GM23338 (cell line): ENCODE measurements around the gene GAN. TPM values are rescaled to one million over a fixed set of nuclear protein-coding genes. Genes with fewer than 3 reads are reported as not detected.
A peak's percentile ranks its signal among the peaks of the same experiment; 100 is the strongest.

ENCODE experiments used
- ATAC-seq: fragments of 200-7000 bp; cut with Tn5 transposase; 3 replicates; pipeline ENCODE4 v1.9.1; 2020
- DNase-seq: peaks from one replicate; pipeline ENCODE4 v3.0.0-alpha.2; 2015; ENCODE audit warnings: low spot score
- H2AFZ ChIP-seq: fragments of 200-600 bp; sonication (generic); 2 replicates; pipeline ENCODE4 v1.8.0; 2016; ENCODE audit warnings: antibody characterized with exemption, mild to moderate bottlenecking, moderate library complexity
- H3F3A ChIP-seq: fragments of 200-600 bp; sonication (generic); replicated peaks from 2 replicates; pipeline ENCODE4 v1.8.0; 2017; ENCODE audit warnings: antibody characterized with exemption, mixed run types, low read depth
- H3K27ac ChIP-seq: fragments of 200-600 bp; sonication (generic); 2 replicates; pipeline ENCODE4 v1.6.1; 2016; ENCODE audit warnings: low read depth
- H3K27me3 ChIP-seq: fragments of 200-600 bp; sonication (generic); 2 replicates; pipeline ENCODE4 v1.8.0; 2016; ENCODE audit warnings: mild to moderate bottlenecking, mixed run types, moderate library complexity; ENCODE audit not compliant: insufficient read depth
- H3K36me3 ChIP-seq: fragments of 200-600 bp; sonication (generic); 2 replicates; pipeline ENCODE4 v1.8.0; 2016; ENCODE audit warnings: mild to moderate bottlenecking; ENCODE audit not compliant: insufficient read depth
- H3K4me1 ChIP-seq: fragments of 200-600 bp; sonication (generic); 2 replicates; pipeline ENCODE4 v1.8.0; 2016; ENCODE audit warnings: mild to moderate bottlenecking, moderate library complexity; ENCODE audit not compliant: insufficient read depth
- H3K4me2 ChIP-seq: fragments of 200-600 bp; sonication (generic); 2 replicates; pipeline ENCODE4 v1.7.1; 2017; ENCODE audit warnings: mixed run types
- H3K4me3 ChIP-seq: fragments of 200-600 bp; sonication (generic); 2 replicates; pipeline ENCODE4 v1.6.1; 2016; ENCODE audit warnings: mixed run types
- H3K79me2 ChIP-seq: fragments of 200-600 bp; sonication (generic); replicated peaks from 2 replicates; pipeline ENCODE4 v1.8.0; 2017; ENCODE audit warnings: mild to moderate bottlenecking; ENCODE audit not compliant: insufficient read depth
- H3K9me2 ChIP-seq: fragments of 200-600 bp; sonication (generic); 2 replicates; pipeline ENCODE4 v1.8.0; 2017; ENCODE audit not compliant: insufficient read depth
- H4K20me1 ChIP-seq: fragments of 200-600 bp; sonication (generic); replicated peaks from 2 replicates; pipeline ENCODE4 v1.8.0; 2017; ENCODE audit warnings: mild to moderate bottlenecking; ENCODE audit not compliant: insufficient read depth
- H3K27ac Mint-ChIP-seq: 2 replicates; pipeline ENCODE4 v1.8.0; 2020; ENCODE audit warnings: inconsistent platforms, mild to moderate bottlenecking, moderate library complexity, mixed read lengths
- H3K27me3 Mint-ChIP-seq: 3 replicates; pipeline ENCODE4 v1.8.0; 2022; ENCODE audit warnings: low read depth, mild to moderate bottlenecking, moderate library complexity, mixed read lengths, inconsistent platforms; ENCODE audit not compliant: insufficient read depth, poor library complexity
- H3K36me3 Mint-ChIP-seq: 3 replicates; pipeline ENCODE4 v1.8.0; 2021; ENCODE audit warnings: low read depth, mild to moderate bottlenecking, inconsistent platforms, moderate library complexity, mixed read lengths
- H3K4me1 Mint-ChIP-seq: 3 replicates; pipeline ENCODE4 v1.8.0; 2020; ENCODE audit warnings: mild to moderate bottlenecking, inconsistent platforms, mixed read lengths
- H3K4me3 Mint-ChIP-seq: 3 replicates; pipeline ENCODE4 v1.8.0; 2021; ENCODE audit warnings: moderate library complexity, mild to moderate bottlenecking, inconsistent platforms, mixed read lengths
- H3K9me3 Mint-ChIP-seq: 3 replicates; pipeline ENCODE4 v1.8.0; 2020; ENCODE audit warnings: moderate library complexity, mild to moderate bottlenecking, inconsistent platforms, mixed read lengths
- CREB1 ChIP-seq: fragments of 250-450 bp; sonication (Bioruptor Pico); IDR thresholded peaks from 2 replicates; pipeline ENCODE4 v1.5.0; 2020; ENCODE audit warnings: low read depth, mild to moderate bottlenecking, moderate library complexity
- EZH2 ChIP-seq: fragments of 200-600 bp; sonication (generic); IDR thresholded peaks from one replicate; pipeline ENCODE4 v1.8.0; 2017; ENCODE audit warnings: antibody characterized with exemption, mild to moderate bottlenecking, low read depth; ENCODE audit not compliant: unreplicated experiment
- EZH2phosphoT487 ChIP-seq: fragments of 200-600 bp; sonication (generic); IDR thresholded peaks from one replicate; pipeline ENCODE4 v1.8.1; 2018; ENCODE audit warnings: antibody characterized with exemption; ENCODE audit not compliant: unreplicated experiment
- JUNB ChIP-seq: IDR thresholded peaks from one replicate; pipeline ENCODE4 v1.6.1; 2016; ENCODE audit warnings: antibody characterized with exemption; ENCODE audit not compliant: unreplicated experiment
- NANOG ChIP-seq: IDR thresholded peaks from 2 replicates; pipeline ENCODE4 v1.6.1; 2016; ENCODE audit warnings: antibody characterized with exemption, borderline replicate concordance
- POLR2AphosphoS5 ChIP-seq: IDR thresholded peaks from 2 replicates; pipeline ENCODE4 v1.6.1; 2016; ENCODE audit warnings: antibody characterized with exemption, low read depth
- STAT1 ChIP-seq: IDR thresholded peaks from one replicate; pipeline ENCODE4 v1.6.1; 2016; ENCODE audit warnings: antibody characterized with exemption; ENCODE audit not compliant: unreplicated experiment
- ZNF114 ChIP-seq: fragments of 250-450 bp; sonication (Bioruptor Pico); IDR thresholded peaks from 2 replicates; pipeline ENCODE4 v1.5.0; 2020; ENCODE audit warnings: mild to moderate bottlenecking, moderate library complexity
- ZNF331 ChIP-seq: fragments of 250-450 bp; sonication (Bioruptor Pico); IDR thresholded peaks from 2 replicates; pipeline ENCODE4 v1.5.0; 2020; ENCODE audit warnings: low read depth, mild to moderate bottlenecking, moderate library complexity
- polyA plus RNA-seq: library from polyadenylated mRNA; unstranded; fragments of >200 nt; fragmentation: Nextera tagmentation; extraction: Ambion mirVana; gene quantifications from 2 replicates; pipeline ENCODE4 v1.2.1, GENCODE V29; 2016
- total RNA-seq: library from RNA; depleted of rRNA; stranded (reverse); fragments of >200 nt; shearing (Covaris generic); gene quantifications from 2 replicates; pipeline ENCODE4 v1.2.3, GENCODE V29; 2014
- TF ChIP-seq, protein P1 (sequence below): IDR thresholded peaks from one replicate; pipeline ENCODE4 v1.6.1; 2018; ENCODE audit warnings: antibody characterized with exemption; ENCODE audit not compliant: unreplicated experiment
- TF ChIP-seq, protein P2 (sequence below), 2 experiments: fragments of 200-600 bp in 1 of 2; sonication (generic) in 1 of 2; conservative IDR thresholded peaks; 2 replicates each; pipeline versions ENCODE4 v1.5.1 to v1.6.1; 2016 to 2017; ENCODE audit warnings: antibody characterized with exemption in 2 of 2, low read depth in 2 of 2, mild to moderate bottlenecking in 2 of 2, moderate library complexity in 1 of 2
- TF ChIP-seq, protein P3 (sequence below): IDR thresholded peaks from 2 replicates; pipeline ENCODE4 v1.6.1; 2016; ENCODE audit warnings: antibody characterized with exemption

GAN gene
- total and polyA plus RNA-seq, 2 experiments from 2014 or later = 8.1 to 28.5 TPM

DNA sequence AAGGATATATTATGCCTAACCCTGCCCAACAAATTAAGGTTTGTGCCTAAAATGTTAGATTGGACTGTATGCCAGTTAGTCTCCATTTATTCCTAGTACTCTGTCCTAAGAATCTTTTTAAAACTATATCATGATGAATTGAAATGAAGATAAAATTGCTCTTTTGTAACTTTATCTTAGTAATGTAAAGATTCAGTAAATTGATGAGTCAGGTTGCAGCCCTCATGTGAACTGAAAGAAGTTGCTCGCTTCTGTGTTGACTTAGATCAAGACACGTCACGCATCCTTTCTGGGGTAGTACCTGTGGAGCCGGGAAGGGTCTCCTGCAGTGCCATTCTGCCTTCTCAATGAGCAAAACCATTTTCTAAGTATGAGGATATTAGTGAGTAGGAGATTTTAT, 63.3 kb downstream of the GAN start:
- TF ChIP-seq, protein P1, sequence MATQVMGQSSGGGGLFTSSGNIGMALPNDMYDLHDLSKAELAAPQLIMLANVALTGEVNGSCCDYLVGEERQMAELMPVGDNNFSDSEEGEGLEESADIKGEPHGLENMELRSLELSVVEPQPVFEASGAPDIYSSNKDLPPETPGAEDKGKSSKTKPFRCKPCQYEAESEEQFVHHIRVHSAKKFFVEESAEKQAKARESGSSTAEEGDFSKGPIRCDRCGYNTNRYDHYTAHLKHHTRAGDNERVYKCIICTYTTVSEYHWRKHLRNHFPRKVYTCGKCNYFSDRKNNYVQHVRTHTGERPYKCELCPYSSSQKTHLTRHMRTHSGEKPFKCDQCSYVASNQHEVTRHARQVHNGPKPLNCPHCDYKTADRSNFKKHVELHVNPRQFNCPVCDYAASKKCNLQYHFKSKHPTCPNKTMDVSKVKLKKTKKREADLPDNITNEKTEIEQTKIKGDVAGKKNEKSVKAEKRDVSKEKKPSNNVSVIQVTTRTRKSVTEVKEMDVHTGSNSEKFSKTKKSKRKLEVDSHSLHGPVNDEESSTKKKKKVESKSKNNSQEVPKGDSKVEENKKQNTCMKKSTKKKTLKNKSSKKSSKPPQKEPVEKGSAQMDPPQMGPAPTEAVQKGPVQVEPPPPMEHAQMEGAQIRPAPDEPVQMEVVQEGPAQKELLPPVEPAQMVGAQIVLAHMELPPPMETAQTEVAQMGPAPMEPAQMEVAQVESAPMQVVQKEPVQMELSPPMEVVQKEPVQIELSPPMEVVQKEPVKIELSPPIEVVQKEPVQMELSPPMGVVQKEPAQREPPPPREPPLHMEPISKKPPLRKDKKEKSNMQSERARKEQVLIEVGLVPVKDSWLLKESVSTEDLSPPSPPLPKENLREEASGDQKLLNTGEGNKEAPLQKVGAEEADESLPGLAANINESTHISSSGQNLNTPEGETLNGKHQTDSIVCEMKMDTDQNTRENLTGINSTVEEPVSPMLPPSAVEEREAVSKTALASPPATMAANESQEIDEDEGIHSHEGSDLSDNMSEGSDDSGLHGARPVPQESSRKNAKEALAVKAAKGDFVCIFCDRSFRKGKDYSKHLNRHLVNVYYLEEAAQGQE = no peak
- TF ChIP-seq STAT1 (no peak), ZNF114 (no peak), ZNF331 (CRISPR knock-in tag) (no peak), POLR2AphosphoS5 (no peak), EZH2 (no peak), CREB1 (CRISPR knock-in tag) (no peak), EZH2phosphoT487 (no peak), NANOG (no peak), JUNB (no peak)
- TF ChIP-seq, protein P2, sequence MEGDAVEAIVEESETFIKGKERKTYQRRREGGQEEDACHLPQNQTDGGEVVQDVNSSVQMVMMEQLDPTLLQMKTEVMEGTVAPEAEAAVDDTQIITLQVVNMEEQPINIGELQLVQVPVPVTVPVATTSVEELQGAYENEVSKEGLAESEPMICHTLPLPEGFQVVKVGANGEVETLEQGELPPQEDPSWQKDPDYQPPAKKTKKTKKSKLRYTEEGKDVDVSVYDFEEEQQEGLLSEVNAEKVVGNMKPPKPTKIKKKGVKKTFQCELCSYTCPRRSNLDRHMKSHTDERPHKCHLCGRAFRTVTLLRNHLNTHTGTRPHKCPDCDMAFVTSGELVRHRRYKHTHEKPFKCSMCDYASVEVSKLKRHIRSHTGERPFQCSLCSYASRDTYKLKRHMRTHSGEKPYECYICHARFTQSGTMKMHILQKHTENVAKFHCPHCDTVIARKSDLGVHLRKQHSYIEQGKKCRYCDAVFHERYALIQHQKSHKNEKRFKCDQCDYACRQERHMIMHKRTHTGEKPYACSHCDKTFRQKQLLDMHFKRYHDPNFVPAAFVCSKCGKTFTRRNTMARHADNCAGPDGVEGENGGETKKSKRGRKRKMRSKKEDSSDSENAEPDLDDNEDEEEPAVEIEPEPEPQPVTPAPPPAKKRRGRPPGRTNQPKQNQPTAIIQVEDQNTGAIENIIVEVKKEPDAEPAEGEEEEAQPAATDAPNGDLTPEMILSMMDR (conservative IDR thresholded peaks at IDR 0.05; ENCODE audit: low read depth in 2 of 2) = no peak
- TF ChIP-seq, protein P3, sequence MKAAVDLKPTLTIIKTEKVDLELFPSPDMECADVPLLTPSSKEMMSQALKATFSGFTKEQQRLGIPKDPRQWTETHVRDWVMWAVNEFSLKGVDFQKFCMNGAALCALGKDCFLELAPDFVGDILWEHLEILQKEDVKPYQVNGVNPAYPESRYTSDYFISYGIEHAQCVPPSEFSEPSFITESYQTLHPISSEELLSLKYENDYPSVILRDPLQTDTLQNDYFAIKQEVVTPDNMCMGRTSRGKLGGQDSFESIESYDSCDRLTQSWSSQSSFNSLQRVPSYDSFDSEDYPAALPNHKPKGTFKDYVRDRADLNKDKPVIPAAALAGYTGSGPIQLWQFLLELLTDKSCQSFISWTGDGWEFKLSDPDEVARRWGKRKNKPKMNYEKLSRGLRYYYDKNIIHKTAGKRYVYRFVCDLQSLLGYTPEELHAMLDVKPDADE = no peak
- Histone ChIP-seq H3F3A (0 out of 2 replicates have a peak, but pooled peaks cover 4% of the 10 kb centered on the region), H3K4me1 (no peaks in the 10 kb centered on the region), H3K79me2 (no peaks in the 10 kb centered on the region; the same call in none of the 2 replicates), H2AFZ (no peak overlapping the region), H4K20me1 (peaks cover 8% of the 10 kb centered on the region; the same call in 1 of the 2 replicates), H3K36me3 (0 out of 2 replicates have a peak, but pooled peaks cover 9% of the 10 kb centered on the region), H3K9me2 (no peaks in the 10 kb centered on the region), H3K4me3 (no peak overlapping the region), H3K27me3 (no peaks in the 10 kb centered on the region), H3K4me2 (no peak overlapping the region), H3K27ac (0 out of 2 replicates have a peak overlapping the region, but pooled peaks have one; percentile 36)
- H3K4me1 Mint-ChIP-seq = peaks cover 7% of the 10 kb centered on the region
- H3K9me3 Mint-ChIP-seq = no peaks in the 10 kb centered on the region
- H3K27me3 Mint-ChIP-seq = no peaks in the 10 kb centered on the region
- no peak for ATAC-seq
- H3K36me3 Mint-ChIP-seq = peaks cover 12% of the 10 kb centered on the region; the same call in 2 of the 3 replicates
- DNase-seq = no peak
- no peak overlapping the region for H3K4me3 Mint-ChIP-seq
- H3K27ac Mint-ChIP-seq = peak overlapping the region; percentile 84
